ENCODE results near the gene SPTBN4.
A peak's percentile ranks its signal among the peaks of the same experiment; 100 is the strongest.
"Not testable (repeated sequence)": the region's sequence is repeated elsewhere in the genome, so short reads cannot be mapped to it uniquely, and the experiment has no call there.

Gene SPTBN4

DNA sequence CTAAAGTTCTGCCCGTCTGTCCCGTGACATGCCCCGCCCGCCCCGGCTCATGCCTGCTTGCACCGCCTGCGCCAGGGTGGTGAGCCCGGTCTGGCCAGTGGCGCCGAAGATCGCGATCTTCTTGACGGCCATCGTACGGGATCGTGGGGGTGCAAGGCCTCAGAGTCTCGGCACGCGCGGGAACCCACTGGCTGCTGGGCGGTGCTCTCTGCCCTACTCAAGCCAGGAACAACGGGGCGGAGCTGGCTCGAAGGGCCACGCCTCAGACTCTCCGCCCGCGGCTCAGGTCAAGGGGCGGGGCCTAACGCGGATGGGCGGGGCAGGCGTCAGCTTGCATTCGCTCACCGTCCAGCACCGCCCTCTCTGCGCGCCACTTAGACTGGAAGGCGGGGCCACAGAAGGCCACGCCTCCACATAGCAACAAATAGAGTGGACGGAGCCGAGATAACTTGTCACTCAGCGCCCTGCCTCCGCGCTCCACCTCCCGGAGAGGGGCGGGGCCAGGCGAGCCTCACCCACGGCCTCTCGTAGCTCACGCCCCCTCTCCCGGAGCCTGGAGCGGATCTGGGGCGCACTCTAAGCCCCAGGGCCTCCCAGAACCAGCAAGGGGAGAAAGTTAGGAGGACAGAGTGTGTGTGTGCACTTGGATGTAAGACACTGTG, 1.1 kb upstream of the SPTBN4 start, which contains the start of gene BLVRB:
Gene BLVRB, minus strand, starts transcription at position 189 of the 662 bp plus-strand sequence. Its CDS starts 57 bp downstream, at position 132.
- FAIRE-seq: peak; percentile 98

DNA sequence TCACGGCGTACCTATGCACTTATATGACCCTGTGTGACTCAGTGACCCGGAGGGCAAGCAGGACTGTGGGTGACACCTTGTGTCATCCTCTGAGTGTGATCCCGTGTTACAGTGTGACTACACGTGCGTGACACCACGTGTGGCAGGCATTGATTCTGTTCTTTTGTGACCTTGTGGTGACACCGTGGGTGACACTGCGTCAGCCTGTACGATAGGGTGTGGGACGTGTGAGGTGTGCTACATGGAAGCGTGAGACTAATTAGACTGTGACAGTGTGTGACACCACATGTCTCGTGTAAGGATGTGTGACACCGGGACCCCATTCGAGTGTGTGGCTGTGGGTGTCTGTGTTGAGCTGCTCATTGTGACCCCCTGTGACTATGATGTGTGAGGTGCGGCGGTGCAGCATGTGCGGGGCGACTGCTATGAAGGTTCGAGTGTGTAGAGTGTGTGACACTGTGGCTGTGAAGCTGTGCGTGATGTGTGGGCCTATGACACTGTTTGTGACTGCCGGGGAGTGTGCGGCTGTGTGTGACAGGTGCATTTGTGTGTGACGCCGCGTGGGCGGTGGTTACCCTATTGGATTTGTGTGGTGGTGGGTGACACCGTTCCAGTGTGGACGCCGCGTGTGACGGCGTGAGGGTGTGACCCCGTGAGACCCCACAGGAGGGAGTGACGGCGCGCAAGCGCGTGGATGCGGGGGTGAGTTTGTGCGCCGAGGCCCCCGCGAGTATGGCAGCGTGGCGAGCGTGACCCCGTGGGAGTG, 399 bp upstream of the SPTBN4 start:
- no peak for FAIRE-seq

DNA sequence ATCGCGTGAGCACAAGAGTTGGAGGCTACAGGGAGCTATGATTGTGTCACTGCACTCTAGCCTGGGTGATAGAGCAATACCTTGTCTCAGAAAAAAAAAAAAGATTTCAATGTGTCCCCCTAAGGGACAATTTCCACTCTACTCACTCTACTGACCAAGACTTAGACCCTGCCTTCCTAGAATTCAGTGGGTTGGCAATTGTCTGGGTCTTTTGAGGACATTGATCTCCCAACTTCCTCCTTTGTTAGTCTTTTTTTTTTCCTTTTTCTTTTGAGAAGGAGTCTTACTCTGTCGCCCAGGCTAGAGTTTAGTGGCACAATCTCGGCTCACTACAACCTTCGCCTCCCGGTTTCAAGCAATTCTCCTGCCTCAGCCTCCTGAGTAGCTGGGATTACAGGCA, 2.2 kb downstream of the SPTBN4 start:
- FAIRE-seq: no peak

GRCh38 chr19:40471111-40471510, 4.3 kb downstream of the SPTBN4 start:
- no peak for FAIRE-seq

- FAIRE-seq: no peak
These were observed 5.7 kb downstream of the SPTBN4 start for GRCh38 chr19:40472516-40472915.

- FAIRE-seq: no peak
These were observed 7.9 kb downstream of the SPTBN4 start for GRCh38 chr19:40474737-40475136.

- not testable (repeated sequence) for FAIRE-seq
These were observed 9.3 kb downstream of the SPTBN4 start for GRCh38 chr19:40475878-40476644.

GRCh38 chr19:40486017-40486416, 19.2 kb downstream of the SPTBN4 start:
- no peak for FAIRE-seq

- no peak for FAIRE-seq
These were observed 23.1 kb downstream of the SPTBN4 start for GRCh38 chr19:40489882-40490230.

DNA sequence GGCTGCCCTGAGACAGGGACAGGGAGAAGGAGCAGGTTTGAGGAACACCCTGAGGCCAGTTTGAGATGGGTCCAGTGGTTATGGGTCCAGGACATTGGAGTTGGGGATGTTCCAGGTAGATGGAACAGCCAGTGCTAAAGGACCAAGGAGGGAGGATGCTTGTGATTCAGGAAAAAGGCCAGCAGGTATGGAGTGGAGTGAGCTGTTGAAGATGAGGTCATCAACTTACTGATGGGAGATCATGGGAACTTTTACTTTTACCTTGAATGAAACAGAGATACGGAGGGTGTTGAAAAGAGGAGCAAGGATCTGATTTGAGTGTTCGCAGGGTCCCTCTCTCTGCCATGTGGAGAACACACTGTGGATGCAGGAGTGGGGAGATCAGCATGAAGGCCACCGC, 25.5 kb downstream of the SPTBN4 start:
- no peak for FAIRE-seq

DNA sequence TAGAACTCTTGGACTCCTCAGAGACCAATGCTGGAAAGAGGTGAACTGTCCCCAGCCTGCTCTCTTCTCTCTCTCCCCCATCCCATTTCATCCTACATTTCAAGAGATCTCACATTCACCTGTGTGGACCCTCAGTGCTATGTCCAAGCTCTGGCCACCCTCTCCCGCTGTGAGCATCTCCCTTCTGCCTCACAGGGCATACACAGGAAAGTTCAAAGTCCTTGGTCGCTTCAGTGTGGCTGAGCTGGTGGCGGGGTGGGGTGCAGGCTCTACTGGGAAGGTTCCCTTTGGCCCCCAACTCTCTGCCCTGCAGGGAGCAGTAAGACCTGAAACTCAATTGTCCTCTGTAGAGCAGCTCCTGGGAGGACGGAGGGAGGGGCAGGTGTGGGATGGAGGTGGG, 27.0 kb downstream of the SPTBN4 start:
- FAIRE-seq: no peak

- no peak for FAIRE-seq
These were observed 27.5 kb downstream of the SPTBN4 start for GRCh38 chr19:40494191-40494838.

- no peak for FAIRE-seq
These were observed 30.4 kb downstream of the SPTBN4 start for GRCh38 chr19:40497214-40497613.

- FAIRE-seq: no peak
These were observed 32.5 kb downstream of the SPTBN4 start for GRCh38 chr19:40499320-40499719.

DNA sequence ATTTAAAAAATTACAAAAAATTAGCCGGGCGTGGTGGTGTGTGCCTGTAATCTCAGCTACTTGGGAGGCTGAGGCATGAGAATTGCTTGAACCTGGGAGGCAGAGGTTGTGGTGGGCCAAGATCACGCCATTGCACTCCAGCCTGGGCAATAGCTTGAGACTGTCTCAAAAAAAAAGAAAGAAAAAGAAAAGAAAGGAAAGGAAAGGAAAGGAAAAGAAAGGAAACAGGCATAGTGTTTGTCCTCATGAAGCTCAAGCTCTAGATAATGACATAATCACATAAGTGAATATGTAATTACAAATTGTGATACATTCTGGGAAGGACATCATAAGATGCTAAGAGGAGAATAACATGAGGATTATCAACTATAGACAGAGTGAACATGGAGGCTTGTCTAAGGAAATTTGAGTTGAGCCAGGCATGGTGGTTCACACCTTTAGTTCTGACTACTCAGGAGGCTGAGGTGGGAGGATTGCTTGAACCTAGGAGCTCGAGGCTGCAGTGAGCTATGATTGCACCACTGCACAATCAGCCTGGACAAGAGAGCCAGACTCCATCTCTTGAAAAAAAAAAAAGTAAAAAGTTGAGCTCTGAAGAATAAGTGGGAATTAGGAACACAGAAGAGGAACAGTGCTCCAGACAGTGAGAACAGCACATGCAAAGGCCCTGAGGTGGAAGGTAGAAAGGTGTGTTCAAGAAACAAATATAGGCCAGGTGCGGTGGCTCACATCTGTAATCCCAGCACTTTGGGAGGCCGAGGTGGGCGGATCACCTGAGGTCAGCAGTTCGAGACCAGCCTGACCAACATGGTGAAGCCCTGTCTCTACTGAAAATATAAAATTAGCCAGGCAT, 34.1 kb downstream of the SPTBN4 start:
- FAIRE-seq: not testable (repeated sequence)

DNA sequence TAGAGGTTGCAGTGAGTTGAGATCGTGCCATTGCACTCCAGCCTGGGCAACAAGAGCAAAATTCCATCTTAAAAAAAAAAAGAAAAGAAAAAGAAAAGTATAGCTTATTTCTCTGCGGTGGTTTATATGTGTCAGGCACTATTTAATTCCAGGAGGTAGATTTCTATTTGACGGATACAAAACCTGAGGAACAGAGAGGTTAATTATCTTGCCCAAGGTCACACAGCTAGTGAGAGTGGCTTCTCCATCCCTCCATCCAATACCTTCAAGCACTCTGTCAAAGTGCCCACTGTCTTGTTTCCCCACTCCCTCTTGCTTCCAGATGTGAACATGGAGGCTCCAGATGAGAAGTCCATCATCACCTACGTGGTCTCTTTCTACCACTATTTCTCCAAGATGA, 34.8 kb downstream of the SPTBN4 start:
- FAIRE-seq: no peak

GRCh38 chr19:40502081-40502480, 35.3 kb downstream of the SPTBN4 start:
- FAIRE-seq: no peak

GRCh38 chr19:40502647-40503319, 36.0 kb downstream of the SPTBN4 start:
- no peak for FAIRE-seq

DNA sequence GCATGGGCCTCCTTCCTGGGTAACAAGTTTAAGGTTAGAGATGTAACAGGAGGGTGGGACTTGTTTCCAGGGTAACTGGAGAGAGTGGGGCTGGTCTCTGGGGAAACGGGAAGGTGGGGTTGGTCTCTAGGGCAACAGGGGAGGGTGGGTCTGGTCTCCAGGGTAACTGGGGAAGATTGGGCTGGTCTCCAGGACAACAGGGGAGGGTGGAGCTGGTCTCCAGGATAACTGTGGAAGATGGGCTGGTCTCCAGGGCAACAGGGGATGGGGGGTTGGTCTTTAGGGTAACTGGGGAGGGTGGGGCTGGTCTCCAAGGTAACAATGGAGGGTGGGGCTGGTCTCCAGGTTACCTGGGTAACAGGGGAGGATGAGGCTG, 36.5 kb downstream of the SPTBN4 start:
- no peak for FAIRE-seq

- no peak for FAIRE-seq
These were observed 39.3 kb downstream of the SPTBN4 start for GRCh38 chr19:40506099-40506498.

- no peak for FAIRE-seq
These were observed 41.1 kb downstream of the SPTBN4 start for GRCh38 chr19:40507892-40508291.
